Activated CD8-positive, alpha-beta memory T cell treated with anti-CD3 and anti-CD28 coated beads, Interleukin-2, amount 50 U/mL, for 1 hour (primary cell): ENCODE results near the gene HELB.

Experiments
- DNase-seq: peaks from one replicate; pipeline ENCODE4 v3.0.0-alpha.2; 2020; ENCODE audit errors: extremely low read depth

Gene HELB

GRCh38 chr12:66301944-66302826, at the start of gene HELB:
Gene HELB, plus strand, starts transcription at chr12:66302493. Its CDS starts 111 bp downstream, at chr12:66302604.
- DNase-seq: peak; percentile 95

GRCh38 chr12:66252771-66253170, 49.5 kb upstream of the HELB start:
- no peak for DNase-seq

- no peak for DNase-seq
Observed at GRCh38 chr12:66255737-66256136, 46.6 kb upstream of the HELB start.

GRCh38 chr12:66258011-66258410, 44.3 kb upstream of the HELB start:
- DNase-seq: no peak

GRCh38 chr12:66262737-66263136, 39.6 kb upstream of the HELB start:
- no peak for DNase-seq

GRCh38 chr12:66268562-66268961, 33.7 kb upstream of the HELB start:
- DNase-seq: no peak

- DNase-seq: no peak
Observed at GRCh38 chr12:66269142-66269541, 33.2 kb upstream of the HELB start.

- DNase-seq: no peak
Observed at GRCh38 chr12:66269757-66270383, 32.4 kb upstream of the HELB start.

- no peak for DNase-seq
Observed at GRCh38 chr12:66270613-66271012, 31.7 kb upstream of the HELB start.

GRCh38 chr12:66272650-66273049, 29.6 kb upstream of the HELB start:
- no peak for DNase-seq

GRCh38 chr12:66273147-66273546, 29.1 kb upstream of the HELB start:
- DNase-seq: no peak

- DNase-seq: no peak
Observed at GRCh38 chr12:66275040-66275439, 27.3 kb upstream of the HELB start.

GRCh38 chr12:66279123-66279712, 23.1 kb upstream of the HELB start:
- no peak for DNase-seq

GRCh38 chr12:66280561-66280960, 21.7 kb upstream of the HELB start:
- DNase-seq: no peak

GRCh38 chr12:66282244-66282643, 20.0 kb upstream of the HELB start:
- no peak for DNase-seq

- no peak for DNase-seq
Observed at GRCh38 chr12:66287275-66287674, 15.0 kb upstream of the HELB start.

GRCh38 chr12:66288121-66288520, 14.2 kb upstream of the HELB start:
- DNase-seq: peak; percentile 47

GRCh38 chr12:66289485-66289884, 12.8 kb upstream of the HELB start:
- DNase-seq: no peak

GRCh38 chr12:66290716-66291200, 11.5 kb upstream of the HELB start:
- DNase-seq: no peak

- no peak for DNase-seq
Observed at GRCh38 chr12:66296176-66296683, 6.1 kb upstream of the HELB start.

- no peak for DNase-seq
Observed at GRCh38 chr12:66297080-66297479, 5.2 kb upstream of the HELB start.

GRCh38 chr12:66297923-66298322, 4.4 kb upstream of the HELB start:
- DNase-seq: no peak

- DNase-seq: no peak
Observed at GRCh38 chr12:66302827-66303169, 505 bp downstream of the HELB start.
